HPDE6-E6E7 (cell line): ENCODE results near the gene CCDC167.
"Not testable (repeated sequence)": the region's sequence is repeated elsewhere in the genome, so short reads cannot be mapped to it uniquely, and the experiment has no call there.

Source experiments
- DNase-seq: peaks from one replicate; pipeline ENCODE4 v3.0.0; 2011; ENCODE audit warnings: missing footprints; ENCODE audit errors: extremely low spot score

The CCDC167 gene

GRCh38 chr6:37473364-37474095 is 26.2 kb downstream of the CCDC167 start:
- DNase-seq = peak; percentile 28

DNA sequence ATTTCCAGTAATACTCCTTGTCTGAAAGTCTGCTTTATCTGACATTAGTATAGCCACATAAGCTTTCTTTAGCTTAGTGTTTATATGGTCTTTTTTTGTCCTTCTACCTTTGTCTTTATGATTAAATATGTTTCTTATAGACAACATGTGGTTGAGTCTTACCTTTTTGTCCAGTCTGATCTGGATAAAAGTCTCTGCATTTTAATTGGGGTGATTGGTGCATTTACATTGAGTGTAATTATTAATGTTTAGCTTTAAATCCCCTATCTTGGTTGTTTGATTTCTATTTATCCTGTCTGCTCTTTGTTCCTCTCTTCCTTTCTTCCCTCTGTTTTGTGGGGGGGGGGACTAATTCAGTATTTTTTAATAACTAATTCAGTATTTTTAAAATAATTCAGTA is 32.0 kb downstream of the CCDC167 start:
- DNase-seq = no peak

DNA sequence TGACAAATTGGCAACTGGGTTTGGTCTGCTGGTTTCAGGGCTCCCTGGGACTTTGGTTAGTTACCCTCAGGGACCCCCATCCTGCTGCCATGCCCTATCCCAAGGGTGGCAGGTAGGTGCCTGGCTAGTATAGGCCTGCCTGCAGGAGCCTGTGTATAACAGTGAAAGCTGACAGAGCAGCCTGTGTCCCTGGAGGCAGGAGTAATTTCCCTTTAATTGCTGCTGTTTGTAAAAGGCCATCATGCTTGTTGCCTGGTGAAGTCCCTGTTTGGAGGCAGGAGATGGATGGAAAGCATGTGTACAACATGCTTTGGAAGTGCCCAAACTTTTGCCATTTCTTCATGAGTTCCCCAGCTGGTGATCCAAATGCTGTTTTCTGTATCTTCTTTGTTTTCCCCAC is 36.6 kb downstream of the CCDC167 start:
- DNase-seq = no peak

DNA sequence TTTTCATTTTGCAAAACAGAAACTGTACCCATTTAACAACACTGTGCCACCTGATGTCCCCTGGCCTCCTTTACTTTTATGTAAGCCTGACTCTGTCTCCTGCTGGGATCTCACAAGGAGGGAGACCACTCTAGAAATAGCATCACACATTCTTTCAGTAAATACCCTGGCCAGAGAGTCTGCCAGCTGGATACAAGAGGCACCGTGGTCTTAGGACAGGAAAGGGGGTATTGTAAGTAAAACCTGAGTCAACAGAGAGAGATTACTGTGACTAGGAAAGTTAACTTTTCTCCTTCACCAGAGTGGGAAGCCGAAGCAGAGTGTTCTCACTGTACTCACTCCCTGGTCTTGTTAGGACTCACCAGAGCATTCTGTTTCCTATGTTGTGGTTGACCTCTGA is 38.9 kb downstream of the CCDC167 start:
- DNase-seq = no peak

- DNase-seq = no peak
These were observed 39.5 kb downstream of the CCDC167 start for GRCh38 chr6:37459981-37460800.

DNA sequence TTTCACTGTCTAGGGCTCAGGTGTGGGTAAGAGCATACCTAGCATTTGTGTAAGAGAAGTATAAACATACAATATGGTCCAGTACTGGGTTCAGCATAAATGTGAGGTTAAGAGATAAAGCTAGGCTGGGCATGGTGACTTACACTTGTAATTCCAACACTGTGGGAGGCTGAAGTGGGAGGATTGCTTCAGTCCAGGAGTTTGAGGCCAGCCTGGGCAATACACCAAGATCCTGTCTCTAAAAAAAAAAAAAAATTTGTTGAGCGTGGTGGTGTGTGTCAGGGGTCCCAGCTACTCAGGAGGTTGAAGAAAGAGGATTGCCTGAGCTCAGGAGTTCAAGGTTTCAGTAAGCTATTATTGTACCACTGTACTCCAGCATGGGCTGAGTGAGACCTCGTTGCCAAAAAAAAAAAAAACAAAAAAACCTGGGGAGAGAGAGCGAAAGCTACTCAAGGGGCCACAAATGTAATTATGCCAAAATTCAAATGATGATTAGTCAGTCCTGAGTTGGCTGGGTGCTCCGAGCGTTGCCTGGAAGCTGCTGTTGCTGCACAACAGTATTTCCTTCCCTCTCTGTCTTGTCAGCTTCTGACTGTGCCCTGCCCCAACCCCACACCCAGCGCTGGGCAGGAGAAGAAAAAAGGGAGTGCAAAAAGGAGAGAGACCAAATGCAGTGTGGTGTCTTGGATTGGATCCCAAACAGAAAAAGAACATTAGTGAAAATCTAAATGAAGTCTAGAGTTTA is 42.7 kb downstream of the CCDC167 start:
- no peak for DNase-seq

DNA sequence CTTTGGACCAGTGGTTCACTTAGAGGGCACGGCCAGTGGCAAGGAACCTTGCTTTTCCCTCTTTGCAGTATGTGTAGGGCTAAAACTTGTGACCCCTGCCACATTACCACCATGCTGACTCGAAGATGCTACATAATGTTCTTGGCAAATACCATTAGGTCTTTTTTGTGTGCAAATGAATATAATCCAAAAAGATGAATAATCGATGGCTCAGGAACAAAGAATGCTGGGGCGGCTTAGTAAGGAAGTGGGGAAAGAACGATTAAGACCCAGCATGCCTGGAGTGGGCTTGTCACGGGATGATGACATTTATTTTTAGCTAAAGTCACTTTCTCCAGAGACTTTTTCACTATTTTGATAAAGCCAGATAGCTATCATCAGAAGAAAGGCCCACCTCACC is 43.6 kb downstream of the CCDC167 start:
- DNase-seq = no peak

- no peak for DNase-seq
These were observed 45.1 kb downstream of the CCDC167 start for GRCh38 chr6:37454420-37455140.

GRCh38 chr6:37452522-37452921 is 47.2 kb downstream of the CCDC167 start:
- no peak for DNase-seq

DNA sequence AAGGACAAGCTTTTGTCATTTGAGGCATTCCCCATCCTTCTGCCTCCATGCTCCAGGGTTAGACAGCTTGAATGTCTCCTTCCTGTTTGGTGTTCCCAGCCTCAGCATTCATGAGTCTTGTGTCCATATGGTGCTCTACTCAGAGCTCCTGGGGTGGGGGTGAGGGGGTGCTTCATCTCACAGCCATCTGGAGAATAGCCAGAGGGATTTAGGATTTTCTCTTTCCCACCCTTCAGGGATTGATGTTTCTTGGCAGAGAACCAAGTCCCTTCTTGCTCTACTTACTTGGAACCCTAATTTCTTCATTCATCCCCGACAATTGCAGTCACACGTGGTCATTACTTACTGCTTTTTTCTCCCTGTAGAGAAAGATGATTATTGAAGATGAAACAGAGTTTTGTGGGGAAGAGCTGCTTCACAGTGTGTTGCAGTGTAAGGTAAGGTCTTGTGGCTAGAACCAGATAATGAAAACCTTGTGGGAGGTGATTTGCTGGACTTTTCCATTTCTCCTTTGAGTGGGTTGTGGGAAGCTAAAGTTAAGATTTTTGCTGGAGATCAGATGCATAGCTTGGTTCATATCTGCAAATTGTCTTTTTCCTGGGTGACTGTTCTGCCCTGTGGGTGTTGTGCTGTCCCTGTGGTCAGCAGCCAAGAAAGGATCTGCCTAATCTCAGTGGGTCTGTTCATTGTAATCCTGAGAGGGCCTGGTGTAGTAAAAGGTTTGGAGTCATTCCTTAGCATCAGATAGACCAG is 48.1 kb downstream of the CCDC167 start:
- no peak for DNase-seq

GRCh38 chr6:37449984-37450383 is 49.7 kb downstream of the CCDC167 start:
- no peak for DNase-seq

DNA sequence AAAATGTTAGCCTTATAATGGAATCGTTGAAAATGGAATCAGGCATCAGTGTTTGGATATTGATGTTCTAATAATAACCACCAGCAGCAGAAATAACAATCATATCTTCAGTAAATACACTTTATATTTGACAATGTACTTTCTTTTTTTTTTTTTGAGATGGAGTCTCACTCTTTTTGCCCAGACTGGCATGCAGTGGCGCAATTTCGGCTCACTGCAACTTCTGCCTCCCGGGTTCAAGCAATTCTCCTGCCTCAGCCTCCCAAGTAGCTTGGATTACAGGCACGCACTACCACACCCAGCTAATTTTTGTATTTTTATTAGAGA is 56.5 kb downstream of the CCDC167 start:
- not testable (repeated sequence) for DNase-seq

GRCh38 chr6:37442416-37443215 is 57.1 kb downstream of the CCDC167 start:
- no peak for DNase-seq

GRCh38 chr6:37441651-37442050 is 58.0 kb downstream of the CCDC167 start:
- no peak for DNase-seq

DNA sequence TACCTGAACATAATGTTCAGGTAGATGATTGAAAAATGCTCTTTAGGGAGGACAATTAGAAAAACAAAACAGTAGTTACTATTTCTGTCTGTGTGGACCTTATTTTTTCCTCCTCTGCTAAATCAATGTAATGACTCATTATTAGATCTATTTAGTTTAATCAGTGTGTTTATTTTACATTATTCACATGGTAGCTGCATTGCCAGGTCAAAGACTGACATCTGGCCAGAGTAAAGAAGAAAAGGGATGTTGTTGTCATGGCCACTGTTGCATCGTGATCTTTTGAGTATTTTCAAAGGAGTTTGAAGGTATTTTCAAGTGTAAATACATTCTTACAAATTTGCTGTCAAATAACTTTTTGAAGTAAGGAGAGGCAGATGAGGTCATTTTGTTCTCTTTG is 60.8 kb downstream of the CCDC167 start:
- DNase-seq = no peak

GRCh38 chr6:37435816-37436215 is 63.9 kb downstream of the CCDC167 start:
- DNase-seq = no peak

DNA sequence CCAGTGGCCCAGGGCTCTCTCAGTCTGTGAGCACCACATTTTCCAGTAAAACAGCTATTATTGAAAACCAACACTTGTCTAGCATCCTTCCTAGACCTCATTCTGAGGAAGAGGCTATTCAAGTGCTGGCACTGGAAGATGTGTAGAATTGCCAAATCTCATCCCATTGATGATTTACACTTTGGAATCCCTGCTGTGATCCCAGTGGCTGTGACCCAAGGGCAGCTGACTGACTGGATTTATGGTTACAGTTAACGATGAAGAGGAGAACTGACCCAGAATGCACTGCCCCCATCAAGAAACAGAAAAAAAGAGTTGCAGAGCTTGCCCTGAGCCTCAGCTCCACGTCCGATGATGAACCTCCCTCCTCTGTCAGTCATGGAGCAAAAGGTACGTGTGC is 64.3 kb downstream of the CCDC167 start:
- no peak for DNase-seq

DNA sequence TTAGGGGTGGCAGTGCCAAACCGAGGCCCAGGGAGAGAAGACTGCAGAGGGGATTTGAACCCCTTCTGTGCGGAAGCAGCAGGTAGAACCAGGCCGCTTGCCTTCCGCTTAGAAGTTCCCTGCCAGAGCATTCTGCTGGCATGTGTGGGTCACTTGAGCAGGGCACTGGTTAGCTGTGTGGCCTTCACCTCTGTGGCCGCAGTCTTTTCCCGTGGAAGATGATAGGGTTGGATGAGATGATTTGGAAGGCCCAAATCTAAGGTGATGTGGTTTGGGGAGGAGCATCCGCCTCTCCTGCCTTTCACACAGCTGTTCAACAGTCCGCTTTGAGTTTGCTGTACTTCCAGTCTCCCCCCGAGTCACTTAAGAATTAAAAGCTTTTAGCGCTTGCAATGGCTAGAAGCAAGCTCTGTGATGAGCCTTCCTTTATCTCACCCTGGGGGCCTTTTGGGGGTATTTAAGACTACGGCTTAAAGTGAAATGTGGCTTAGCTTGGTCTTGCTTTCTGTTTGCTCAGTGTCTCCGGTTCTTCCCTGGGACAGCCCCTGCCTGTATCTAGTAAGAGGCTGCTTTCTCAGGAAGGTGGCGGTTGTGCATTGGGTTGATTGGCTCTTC is 65.9 kb downstream of the CCDC167 start:
- DNase-seq = peak; percentile 27
